Transverse colon (tissue), 4 donors: Measurements from ENCODE around the gene KIAA0586. TPM values are rescaled to one million over a fixed set of nuclear protein-coding genes. Genes with fewer than 3 reads are reported as not detected.

ENCODE experiments used
- DNase-seq: peaks from one replicate; pipeline ENCODE4 v3.0.0-alpha.2; 2019
- H3K27ac ChIP-seq, 4 donors: fragments of 200-600 bp; sonication (generic); 2 replicates each; pipeline ENCODE4 v1.5.1; 2016 to 2018; ENCODE audit warnings: inconsistent platforms in 4 of 4
- H3K27me3 ChIP-seq: fragments of 200-600 bp; sonication (generic); 2 replicates; pipeline ENCODE4 v1.5.1; 2017; ENCODE audit warnings: inconsistent platforms
- H3K36me3 ChIP-seq, 4 donors: fragments of 200-600 bp; sonication (generic); 2 replicates each; pipeline ENCODE4 v1.5.1; 2017 to 2019; ENCODE audit warnings: inconsistent platforms in 4 of 4
- H3K4me1 ChIP-seq, 4 donors: fragments of 200-600 bp; sonication (generic); 2 replicates each; pipeline ENCODE4 v1.5.1; 2017 to 2020; ENCODE audit warnings: inconsistent platforms in 4 of 4
- H3K4me3 ChIP-seq, 4 donors: fragments of 200-600 bp; sonication (generic); 1 replicate in 1 of 4; 2 replicates in 3 of 4; pipeline versions ENCODE4 v1.5.1 to v1.6.1; 2017 to 2019; ENCODE audit warnings: inconsistent platforms in 4 of 4
- H3K9me3 ChIP-seq, 2 donors: fragments of 200-600 bp; sonication (generic); 2 replicates each; pipeline ENCODE4 v1.5.1; 2017 to 2019; ENCODE audit warnings: inconsistent platforms in 2 of 2
- CTCF ChIP-seq, 5 experiments: fragments of 200-600 bp in 3 of 5; fragments of 450-650 bp in 2 of 5; sonication (generic) in 3 of 5; IDR thresholded peaks; 1 replicate in 2 of 5; 2 replicates in 3 of 5; pipeline ENCODE4 v1.5.1; 2016 to 2017; ENCODE audit warnings: antibody characterized with exemption in 5 of 5, inconsistent platforms in 3 of 5, mild to moderate bottlenecking in 2 of 5, moderate library complexity in 1 of 5
- EP300 ChIP-seq: sonication (generic); formaldehyde crosslinking; IDR thresholded peaks from one replicate; pipeline ENCODE4 v1.6.1; 2017; ENCODE audit warnings: antibody characterized with exemption, low read depth
- POLR2A ChIP-seq: fragments of 450-650 bp; IDR thresholded peaks from one replicate; pipeline ENCODE4 v1.6.1; 2016; ENCODE audit warnings: antibody characterized with exemption, mild to moderate bottlenecking, moderate library complexity
- POLR2AphosphoS5 ChIP-seq, 3 donors: sonication (generic); formaldehyde crosslinking; IDR thresholded peaks; one replicate each; pipeline ENCODE4 v1.6.1; 2016; ENCODE audit warnings: antibody characterized with exemption in 3 of 3
- WGBS, 2 donors: methylation state at CpG; one replicate each; pipeline ENCODE4 v1.1.5; 2018; ENCODE audit warnings: low coverage in 1 of 2; 5-methylcytosine and 5-hydroxymethylcytosine counted together
- in situ Hi-C, 4 donors: fragments of 200-750 bp; cut with MboI; loops; one replicate each; pipeline versions ENCODE4 v1.15.0 to v1.15.1; 2017; ENCODE audit warnings: low sequenced_read_pairs in 3 of 4, low pct_ligation_motif_present in 1 of 4, low pct_unique_long_range_greater_than_20kb in 1 of 4
- intact Hi-C: fragments of 100-400 bp; cut with DNase I; formaldehyde crosslinking; loops from one replicate; pipeline ENCODE4 v1.15.1; 2023; ENCODE audit warnings: low total_unique reads
- total RNA-seq, 4 donors: library from RNA; depleted of rRNA; stranded (reverse); fragments of >200 nt; gene quantifications; one replicate each; pipeline ENCODE4 v1.1.0, GENCODE V29; 2016

KIAA0586 gene
- total RNA-seq, 4 donors from 2014 or later: 9.4 to 17.8 (median 12.5) TPM

GRCh38 chr14:58488550-58488949, 61.0 kb downstream of the KIAA0586 start:
- WGBS, 2 donors: 71% methylated on average over 1 of the region's 1 CpG; no CpG with 5 or more reads in 1 of the 2 donors
- Histone ChIP-seq H3K36me3 (peaks cover 0 to 32% (median 13%) of the 10 kb centered on the region in 4 donors), H3K9me3 (no peaks in the 10 kb centered on the region), H3K27ac (no peak overlapping the region), H3K4me3 (no peak overlapping the region), H3K27me3 (no peaks in the 10 kb centered on the region), H3K4me1 (peaks cover 0 to 8% (median 0%) of the 10 kb centered on the region in 4 donors)
- no peak for DNase-seq
- in situ Hi-C loops: loop anchor here in 2 of 4 donors (25.0 kb wide), 2 partner anchors 574 to 974 kb away; partner anchors contain the start of gene GPR135 (in 1 of the 2)
- intact Hi-C loops: no loop called here
- TF ChIP-seq CTCF (IDR thresholded peaks at IDR 0.05) (no peak), POLR2AphosphoS5 (IDR thresholded peaks at IDR 0.05) (no peak), POLR2A (no peak), EP300 (no peak)

- peaks cover 0 to 32% (median 13%) of the 10 kb centered on the region in 4 donors for H3K36me3 ChIP-seq
Measured at GRCh38 chr14:58491593-58491992, 64.1 kb downstream of the KIAA0586 start.

GRCh38 chr14:58492044-58492443, 64.5 kb downstream of the KIAA0586 start:
- no peaks in the 10 kb centered on the region for H3K27me3 ChIP-seq
- H3K4me3 ChIP-seq: no peak overlapping the region
- no peak for DNase-seq
- H3K9me3 ChIP-seq: no peaks in the 10 kb centered on the region
- 75 to 94% methylated on average over 1 of the region's 1 CpG for WGBS, 2 donors
- intact Hi-C loops (no loop called here), in situ Hi-C loops (loop anchor here in 2 of 4 donors (25.0 kb wide), 2 partner anchors 570 to 970 kb away; partner anchors contain the start of gene GPR135 (in 1 of the 2))
- peaks cover 0 to 8% (median 0%) of the 10 kb centered on the region in 4 donors for H3K4me1 ChIP-seq
- H3K36me3 ChIP-seq: peaks cover 0 to 32% (median 13%) of the 10 kb centered on the region in 4 donors
- TF ChIP-seq POLR2AphosphoS5 (IDR thresholded peaks at IDR 0.05) (no peak), EP300 (no peak), CTCF (IDR thresholded peaks at IDR 0.05) (no peak), POLR2A (no peak)
- no peak overlapping the region for H3K27ac ChIP-seq

More at GRCh38 chr14:58491593-58491992, 64.1 kb downstream of the KIAA0586 start:
- in situ Hi-C loops: loop anchor here in 2 of 4 donors (25.0 kb wide), 2 partner anchors 571 to 971 kb away; partner anchors contain the start of gene GPR135 (in 1 of the 2)
- Histone ChIP-seq H3K9me3 (no peaks in the 10 kb centered on the region), H3K27ac (no peak overlapping the region), H3K27me3 (no peaks in the 10 kb centered on the region), H3K4me3 (no peak overlapping the region), H3K4me1 (peaks cover 0 to 8% (median 0%) of the 10 kb centered on the region in 4 donors)
- TF ChIP-seq CTCF (IDR thresholded peaks at IDR 0.05) (no peak), POLR2A (no peak), POLR2AphosphoS5 (IDR thresholded peaks at IDR 0.05) (no peak), EP300 (no peak)
- no peak for DNase-seq
- WGBS, 2 donors: 60 to 96% methylated on average over 1 of the region's 1 CpG
- intact Hi-C loops: no loop called here

GRCh38 chr14:58501214-58501816, 73.8 kb downstream of the KIAA0586 start:
- intact Hi-C loops: loop anchor here (2.0 to 10.0 kb wide), 2 partner anchors 123 to 555 kb away; no protein-coding TSS in a partner anchor
- Histone ChIP-seq H3K27ac (no peak overlapping the region), H3K4me3 (no peak overlapping the region), H3K9me3 (no peaks in the 10 kb centered on the region), H3K4me1 (no peaks in the 10 kb centered on the region), H3K27me3 (no peaks in the 10 kb centered on the region), H3K36me3 (peaks cover 0 to 12% (median 3%) of the 10 kb centered on the region in 4 donors)
- TF ChIP-seq POLR2AphosphoS5 (IDR thresholded peaks at IDR 0.05) (no peak), CTCF (IDR thresholded peaks at IDR 0.05) (peak; percentile 76 to 83 (median 80))
- DNase-seq: no peak
- WGBS, 2 donors: 51 to 55% methylated on average over 3 of the region's 3 CpGs
- in situ Hi-C loops: loop anchor here in 3 of 4 donors (5.0 to 25.0 kb wide), 3 partner anchors 536 to 553 kb away; no protein-coding TSS in a partner anchor
